ENCODE results near the gene ERN2.
"Not testable (repeated sequence)": the region's sequence is repeated elsewhere in the genome, so short reads cannot be mapped to it uniquely, and the experiment has no call there.

ERN2 gene

GRCh38 chr16:23712976-23713375 lies at the start of gene ERN2:
TSS of gene ERN2 (minus strand) at chr16:23713222. CDS start at chr16:23713187, 35 bp downstream.
- H3K4me1 ChIP-seq (ENCODE audit: control insufficient read depth, insufficient read depth, low read length): no peaks in the 10 kb centered on the region
- H3K4me3 ChIP-seq (ENCODE audit: low read length in 2 of 2): no peak within 1 kb of the TSS
- H3K27ac ChIP-seq (ENCODE audit: low read length): no peak within 1 kb of the TSS
- H3K27me3 ChIP-seq (ENCODE audit: control insufficient read depth in 1 of 2, insufficient read depth in 2 of 2, low read length in 2 of 2): peaks cover 10 to 26% of the 10 kb centered on the region in 2 donors
- H3K36me3 ChIP-seq (ENCODE audit: control insufficient read depth in 2 of 2, insufficient read depth in 2 of 2, low read length in 2 of 2): no peaks in the 10 kb centered on the region
- H3K9ac ChIP-seq (ENCODE audit: low read length in 2 of 2): no peak within 1 kb of the TSS
- peaks cover 18 to 22% of the 10 kb centered on the region in 2 donors for H3K9me3 ChIP-seq (ENCODE audit: control insufficient read depth in 2 of 2, low read length in 2 of 2)

- H3K27me3 ChIP-seq (ENCODE audit: control insufficient read depth in 1 of 2, insufficient read depth in 2 of 2, low read length in 2 of 2): peaks cover 34% of the 10 kb centered on the region in 2 donors
These were observed 45.1 kb upstream of the ERN2 start for GRCh38 chr16:23757937-23758619.

GRCh38 chr16:23757116-23757515 lies 44.1 kb upstream of the ERN2 start:
- Histone ChIP-seq H3K36me3 (ENCODE audit: control insufficient read depth in 2 of 2, insufficient read depth in 2 of 2, low read length in 2 of 2) (no peaks in the 10 kb centered on the region), H3K27me3 (ENCODE audit: control insufficient read depth in 1 of 2, insufficient read depth in 2 of 2, low read length in 2 of 2) (peaks cover 34 to 37% of the 10 kb centered on the region in 2 donors), H3K4me3 (ENCODE audit: low read length in 2 of 2) (no peak overlapping the region), H3K4me1 (ENCODE audit: control insufficient read depth, insufficient read depth, low read length) (peaks cover 7% of the 10 kb centered on the region), H3K9me3 (ENCODE audit: control insufficient read depth in 2 of 2, low read length in 2 of 2) (peaks cover 0 to 3% of the 10 kb centered on the region in 2 donors), H3K9ac (ENCODE audit: low read length in 2 of 2) (no peak overlapping the region), H3K27ac (ENCODE audit: low read length) (no peak overlapping the region)

More at GRCh38 chr16:23757937-23758619, 45.1 kb upstream of the ERN2 start:
- no peaks in the 10 kb centered on the region for H3K36me3 ChIP-seq (ENCODE audit: control insufficient read depth in 2 of 2, insufficient read depth in 2 of 2, low read length in 2 of 2)
- no peak overlapping the region for H3K9ac ChIP-seq (ENCODE audit: low read length in 2 of 2)
- no peak overlapping the region for H3K4me3 ChIP-seq (ENCODE audit: low read length in 2 of 2)
- peaks cover 7% of the 10 kb centered on the region for H3K4me1 ChIP-seq (ENCODE audit: control insufficient read depth, insufficient read depth, low read length)
- no peak overlapping the region for H3K27ac ChIP-seq (ENCODE audit: low read length)
- peaks cover 0 to 3% of the 10 kb centered on the region in 2 donors for H3K9me3 ChIP-seq (ENCODE audit: control insufficient read depth in 2 of 2, low read length in 2 of 2)

GRCh38 chr16:23755484-23755809 lies 42.4 kb upstream of the ERN2 start:
- no peak overlapping the region for H3K9ac ChIP-seq (ENCODE audit: low read length in 2 of 2)
- no peak overlapping the region for H3K27ac ChIP-seq (ENCODE audit: low read length)
- H3K4me3 ChIP-seq (ENCODE audit: low read length in 2 of 2): no peak overlapping the region
- no peaks in the 10 kb centered on the region for H3K36me3 ChIP-seq (ENCODE audit: control insufficient read depth in 2 of 2, insufficient read depth in 2 of 2, low read length in 2 of 2)
- peaks cover 7% of the 10 kb centered on the region for H3K4me1 ChIP-seq (ENCODE audit: control insufficient read depth, insufficient read depth, low read length)
- peaks cover 0 to 3% of the 10 kb centered on the region in 2 donors for H3K9me3 ChIP-seq (ENCODE audit: control insufficient read depth in 2 of 2, low read length in 2 of 2)
- peaks cover 34 to 37% of the 10 kb centered on the region in 2 donors for H3K27me3 ChIP-seq (ENCODE audit: control insufficient read depth in 1 of 2, insufficient read depth in 2 of 2, low read length in 2 of 2)

GRCh38 chr16:23754594-23755483 lies 41.8 kb upstream of the ERN2 start, which contains the start of gene CHP2:
TSS of gene CHP2 (plus strand) at chr16:23755026. CDS start at chr16:23755050, 24 bp downstream.
- Histone ChIP-seq H3K4me1 (ENCODE audit: control insufficient read depth, insufficient read depth, low read length) (peaks cover 7% of the 10 kb centered on the region), H3K27me3 (ENCODE audit: control insufficient read depth in 1 of 2, insufficient read depth in 2 of 2, low read length in 2 of 2) (peaks cover 34 to 37% of the 10 kb centered on the region in 2 donors), H3K9me3 (ENCODE audit: control insufficient read depth in 2 of 2, low read length in 2 of 2) (peaks cover 0 to 3% of the 10 kb centered on the region in 2 donors), H3K27ac (ENCODE audit: low read length) (no peak within 1 kb of the TSS), H3K9ac (ENCODE audit: low read length in 2 of 2) (no peak within 1 kb of the TSS), H3K4me3 (ENCODE audit: low read length in 2 of 2) (peak within 1 kb of the TSS in 1 of 2 donors; percentile 66), H3K36me3 (ENCODE audit: control insufficient read depth in 2 of 2, insufficient read depth in 2 of 2, low read length in 2 of 2) (no peaks in the 10 kb centered on the region)

GRCh38 chr16:23753908-23754593 lies 41.0 kb upstream of the ERN2 start:
- Histone ChIP-seq H3K4me3 (ENCODE audit: low read length in 2 of 2) (peak overlapping the region in 1 of 2 donors; percentile 66), H3K9me3 (ENCODE audit: control insufficient read depth in 2 of 2, low read length in 2 of 2) (peaks cover 0 to 3% of the 10 kb centered on the region in 2 donors), H3K36me3 (ENCODE audit: control insufficient read depth in 2 of 2, insufficient read depth in 2 of 2, low read length in 2 of 2) (no peaks in the 10 kb centered on the region), H3K27me3 (ENCODE audit: control insufficient read depth in 1 of 2, insufficient read depth in 2 of 2, low read length in 2 of 2) (peaks cover 34 to 36% of the 10 kb centered on the region in 2 donors), H3K9ac (ENCODE audit: low read length in 2 of 2) (no peak overlapping the region), H3K4me1 (ENCODE audit: control insufficient read depth, insufficient read depth, low read length) (peaks cover 7% of the 10 kb centered on the region), H3K27ac (ENCODE audit: low read length) (no peak overlapping the region)

- H3K4me3 ChIP-seq (ENCODE audit: low read length in 2 of 2); H3K4me1 ChIP-seq (ENCODE audit: control insufficient read depth, insufficient read depth, low read length); H3K36me3 ChIP-seq (ENCODE audit: control insufficient read depth in 2 of 2, insufficient read depth in 2 of 2, low read length in 2 of 2); H3K9me3 ChIP-seq (ENCODE audit: control insufficient read depth in 2 of 2, low read length in 2 of 2); H3K9ac ChIP-seq (ENCODE audit: low read length in 2 of 2); H3K27ac ChIP-seq (ENCODE audit: low read length): not testable (repeated sequence)
- H3K27me3 ChIP-seq (ENCODE audit: control insufficient read depth in 1 of 2, insufficient read depth in 2 of 2, low read length in 2 of 2): peaks cover 22 to 23% of the 10 kb centered on the region in 2 donors
These were observed 38.0 kb upstream of the ERN2 start for GRCh38 chr16:23751053-23751452.

- H3K4me1 ChIP-seq (ENCODE audit: control insufficient read depth, insufficient read depth, low read length): no peaks in the 10 kb centered on the region
- no peaks in the 10 kb centered on the region for H3K36me3 ChIP-seq (ENCODE audit: control insufficient read depth in 2 of 2, insufficient read depth in 2 of 2, low read length in 2 of 2)
- H3K4me3 ChIP-seq (ENCODE audit: low read length in 2 of 2): no peak overlapping the region
- peaks cover 7 to 11% of the 10 kb centered on the region in 2 donors for H3K27me3 ChIP-seq (ENCODE audit: control insufficient read depth in 1 of 2, insufficient read depth in 2 of 2, low read length in 2 of 2)
- H3K9me3 ChIP-seq (ENCODE audit: control insufficient read depth in 2 of 2, low read length in 2 of 2): peaks cover 0 to 3% of the 10 kb centered on the region in 2 donors
- no peak overlapping the region for H3K27ac ChIP-seq (ENCODE audit: low read length)
- no peak overlapping the region for H3K9ac ChIP-seq (ENCODE audit: low read length in 2 of 2)
These were observed 35.6 kb upstream of the ERN2 start for GRCh38 chr16:23748630-23749029.

GRCh38 chr16:23745263-23745662 lies 32.2 kb upstream of the ERN2 start:
- Histone ChIP-seq H3K27ac (ENCODE audit: low read length) (no peak overlapping the region), H3K27me3 (ENCODE audit: control insufficient read depth in 1 of 2, insufficient read depth in 2 of 2, low read length in 2 of 2) (peaks cover 7% of the 10 kb centered on the region in 2 donors), H3K36me3 (ENCODE audit: control insufficient read depth in 2 of 2, insufficient read depth in 2 of 2, low read length in 2 of 2) (no peaks in the 10 kb centered on the region), H3K9me3 (ENCODE audit: control insufficient read depth in 2 of 2, low read length in 2 of 2) (peaks cover 0 to 3% of the 10 kb centered on the region in 2 donors), H3K4me1 (ENCODE audit: control insufficient read depth, insufficient read depth, low read length) (no peaks in the 10 kb centered on the region), H3K9ac (ENCODE audit: low read length in 2 of 2) (no peak overlapping the region), H3K4me3 (ENCODE audit: low read length in 2 of 2) (no peak overlapping the region)

- Histone ChIP-seq H3K36me3 (ENCODE audit: control insufficient read depth in 2 of 2, insufficient read depth in 2 of 2, low read length in 2 of 2) (no peaks in the 10 kb centered on the region), H3K9ac (ENCODE audit: low read length in 2 of 2) (no peak overlapping the region), H3K27me3 (ENCODE audit: control insufficient read depth in 1 of 2, insufficient read depth in 2 of 2, low read length in 2 of 2) (peaks cover 7 to 10% of the 10 kb centered on the region in 2 donors), H3K4me3 (ENCODE audit: low read length in 2 of 2) (no peak overlapping the region), H3K4me1 (ENCODE audit: control insufficient read depth, insufficient read depth, low read length) (no peaks in the 10 kb centered on the region), H3K9me3 (ENCODE audit: control insufficient read depth in 2 of 2, low read length in 2 of 2) (peaks cover 0 to 3% of the 10 kb centered on the region in 2 donors), H3K27ac (ENCODE audit: low read length) (no peak overlapping the region)
These were observed 29.7 kb upstream of the ERN2 start for GRCh38 chr16:23742766-23743165.
